NCI-H82 (cell line): ENCODE results near the gene MPHOSPH9.

Experiments used
- DNase-seq: peaks from one replicate; lab custom pipeline; 2025; lab: John Stamatoyannopoulos, UW

MPHOSPH9 gene, protein sequence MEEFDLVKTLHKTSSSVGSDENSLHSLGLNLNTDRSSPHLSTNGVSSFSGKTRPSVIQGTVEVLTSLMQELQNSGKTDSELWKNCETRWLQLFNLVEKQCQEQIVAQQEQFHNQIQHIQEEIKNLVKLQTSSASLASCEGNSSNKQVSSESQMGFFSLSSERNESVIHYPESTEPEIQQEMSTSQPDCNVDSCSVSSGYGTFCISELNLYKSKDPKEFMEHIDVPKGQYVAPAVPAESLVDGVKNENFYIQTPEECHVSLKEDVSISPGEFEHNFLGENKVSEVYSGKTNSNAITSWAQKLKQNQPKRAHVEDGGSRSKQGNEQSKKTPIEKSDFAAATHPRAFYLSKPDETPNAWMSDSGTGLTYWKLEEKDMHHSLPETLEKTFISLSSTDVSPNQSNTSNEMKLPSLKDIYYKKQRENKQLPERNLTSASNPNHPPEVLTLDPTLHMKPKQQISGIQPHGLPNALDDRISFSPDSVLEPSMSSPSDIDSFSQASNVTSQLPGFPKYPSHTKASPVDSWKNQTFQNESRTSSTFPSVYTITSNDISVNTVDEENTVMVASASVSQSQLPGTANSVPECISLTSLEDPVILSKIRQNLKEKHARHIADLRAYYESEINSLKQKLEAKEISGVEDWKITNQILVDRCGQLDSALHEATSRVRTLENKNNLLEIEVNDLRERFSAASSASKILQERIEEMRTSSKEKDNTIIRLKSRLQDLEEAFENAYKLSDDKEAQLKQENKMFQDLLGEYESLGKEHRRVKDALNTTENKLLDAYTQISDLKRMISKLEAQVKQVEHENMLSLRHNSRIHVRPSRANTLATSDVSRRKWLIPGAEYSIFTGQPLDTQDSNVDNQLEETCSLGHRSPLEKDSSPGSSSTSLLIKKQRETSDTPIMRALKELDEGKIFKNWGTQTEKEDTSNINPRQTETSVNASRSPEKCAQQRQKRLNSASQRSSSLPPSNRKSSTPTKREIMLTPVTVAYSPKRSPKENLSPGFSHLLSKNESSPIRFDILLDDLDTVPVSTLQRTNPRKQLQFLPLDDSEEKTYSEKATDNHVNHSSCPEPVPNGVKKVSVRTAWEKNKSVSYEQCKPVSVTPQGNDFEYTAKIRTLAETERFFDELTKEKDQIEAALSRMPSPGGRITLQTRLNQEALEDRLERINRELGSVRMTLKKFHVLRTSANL

DNA sequence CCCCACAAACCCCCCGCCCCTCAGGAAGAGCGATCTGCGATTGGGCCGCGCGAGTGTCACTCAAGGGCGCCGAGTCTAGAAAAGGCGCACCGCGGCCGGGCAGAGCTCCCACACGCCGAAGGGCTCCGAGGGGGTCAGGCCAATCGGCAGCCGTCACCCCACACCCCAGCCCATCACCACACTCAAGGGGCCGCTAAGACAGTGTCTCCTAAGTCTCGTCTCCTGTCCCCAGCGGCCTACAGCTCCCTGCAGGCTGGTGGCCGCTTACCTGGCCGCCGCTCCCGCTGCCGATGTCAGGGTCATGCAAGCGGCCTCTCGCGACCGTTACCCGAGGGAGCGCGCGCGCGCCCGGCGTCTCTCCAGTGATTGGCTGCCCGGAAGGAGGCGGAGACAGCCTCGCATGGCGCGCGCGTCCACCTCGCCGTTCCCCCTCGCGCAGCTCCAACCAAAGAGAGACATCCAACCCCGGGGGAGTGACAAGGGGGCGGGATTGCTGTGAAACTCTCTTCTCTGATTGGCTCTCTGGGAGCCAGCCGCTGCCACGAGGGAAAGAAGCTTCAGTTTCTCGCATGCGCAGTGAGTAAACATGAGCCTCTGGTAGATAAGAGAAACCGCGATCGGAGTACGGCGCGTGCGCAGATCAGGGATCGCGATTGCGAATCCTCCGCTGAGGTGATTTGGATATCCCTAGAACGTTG, at the start of gene MPHOSPH9, which contains the start of gene MTRFR:
Gene MPHOSPH9, minus strand, starts transcription at position 335 of the 698 bp plus-strand sequence. CDS start 2,777 bp downstream, outside the sequence.
Gene MTRFR, plus strand, starts transcription at position 630 of the 698 bp plus-strand sequence. CDS start 20,239 bp downstream, outside the sequence.
- peak; percentile 100 for DNase-seq

- DNase-seq, result no peak
Observed at GRCh38 chr12:123282111-123282510, 49.2 kb upstream of the MPHOSPH9 start.

DNA sequence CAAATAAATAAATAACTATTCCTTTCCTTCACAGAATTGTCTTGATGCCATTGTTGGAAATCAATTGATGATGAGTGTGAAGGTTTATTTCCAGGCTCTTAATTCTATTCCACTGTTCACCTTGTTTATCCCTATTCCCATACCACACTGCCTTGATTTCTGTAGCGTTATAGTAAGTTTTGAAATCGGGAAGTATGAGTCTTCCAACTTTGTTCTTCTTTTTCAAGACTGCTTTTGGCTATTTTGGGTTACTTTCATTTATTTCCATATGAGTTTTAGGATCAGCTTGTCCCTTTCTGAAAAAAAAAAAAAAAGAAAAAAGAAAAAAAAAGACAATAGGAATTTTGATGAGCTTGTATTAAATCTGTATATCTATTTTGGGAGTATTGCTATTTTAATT, 48.0 kb upstream of the MPHOSPH9 start:
- no peak for DNase-seq

DNA sequence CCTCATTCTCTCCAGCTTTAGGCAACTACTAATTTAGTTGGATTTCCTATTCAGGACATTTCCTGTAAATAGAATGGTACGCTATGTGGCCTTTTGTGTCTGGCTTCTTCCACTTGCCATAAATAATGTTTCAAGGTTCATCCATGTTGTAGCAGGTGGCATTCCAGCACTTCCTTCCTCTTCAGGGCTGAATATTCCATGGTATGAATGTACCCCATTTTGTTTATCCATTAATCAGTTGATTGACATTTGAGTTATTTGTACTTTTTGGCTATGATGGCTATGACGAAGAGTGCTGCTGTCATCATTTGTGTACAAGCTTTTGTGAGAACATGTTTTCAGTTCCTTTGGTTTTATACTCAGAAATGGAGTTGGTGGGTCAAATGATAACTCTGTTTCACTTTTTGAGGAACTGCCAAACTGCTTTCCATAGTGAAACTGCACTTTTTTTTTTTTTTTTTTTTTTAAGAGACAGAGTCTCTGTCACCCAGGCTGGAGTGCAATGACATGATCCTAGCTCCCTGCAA, 45.2 kb upstream of the MPHOSPH9 start:
- DNase-seq, result no peak

- DNase-seq, result no peak
Observed at GRCh38 chr12:123273166-123273565, 40.2 kb upstream of the MPHOSPH9 start.

GRCh38 chr12:123271001-123271668, 38.2 kb upstream of the MPHOSPH9 start:
- peak; percentile 77 for DNase-seq

DNA sequence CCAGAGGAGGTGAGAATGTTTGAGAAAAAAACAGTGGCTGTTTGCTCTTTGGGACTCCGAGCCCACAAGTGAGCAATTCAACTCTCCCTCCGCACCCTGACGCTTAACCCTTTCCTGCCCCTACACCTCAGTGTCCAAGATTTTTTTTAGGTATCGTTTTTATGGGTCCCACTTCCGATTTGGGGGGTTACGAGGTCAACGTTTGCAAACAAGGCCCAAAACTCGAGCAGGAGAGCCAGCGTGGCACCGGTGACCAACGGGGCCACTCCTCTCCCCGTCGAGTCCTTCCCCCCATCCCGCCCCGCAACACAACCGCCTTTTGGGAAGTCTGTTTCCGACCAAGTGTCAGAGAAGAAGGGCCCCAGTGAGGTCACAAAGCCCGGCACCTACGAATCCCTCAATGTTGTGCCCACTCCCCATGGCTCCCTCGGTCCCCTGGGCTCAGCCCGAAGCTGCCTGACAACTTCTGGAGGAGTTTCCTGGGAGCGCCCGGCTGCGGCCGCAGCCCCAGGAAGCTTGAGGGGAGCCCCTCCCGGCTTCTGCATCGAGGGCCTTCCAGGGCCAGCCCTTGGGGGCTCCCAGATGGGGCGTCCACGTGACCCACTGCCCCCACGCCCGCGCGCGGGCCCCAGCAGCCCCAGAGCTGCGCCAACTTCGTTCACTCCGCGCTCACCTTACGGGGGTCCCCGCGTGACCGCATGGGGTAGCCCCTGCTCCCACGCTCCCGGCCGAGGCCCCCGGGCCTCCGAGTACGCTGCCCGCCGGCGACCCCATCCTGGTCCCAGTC, 37.5 kb upstream of the MPHOSPH9 start:
- peak; percentile 35 for DNase-seq

DNA sequence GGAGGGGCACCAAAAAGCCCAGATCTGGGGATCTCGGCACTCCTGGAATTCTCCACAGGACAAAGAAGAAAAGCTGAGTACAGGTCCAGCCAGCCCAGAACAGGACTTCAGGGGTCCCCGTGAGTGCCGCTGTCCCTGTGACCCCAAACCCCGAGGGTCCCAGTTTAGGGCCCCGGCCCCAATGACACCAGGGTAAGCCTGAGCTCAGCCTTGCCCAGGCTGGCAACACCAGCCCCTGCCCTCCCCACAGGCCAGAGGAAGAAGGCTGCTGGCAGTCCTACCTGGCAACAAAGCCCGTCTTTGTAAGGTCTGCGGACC, 36.9 kb upstream of the MPHOSPH9 start:
- no peak for DNase-seq

DNA sequence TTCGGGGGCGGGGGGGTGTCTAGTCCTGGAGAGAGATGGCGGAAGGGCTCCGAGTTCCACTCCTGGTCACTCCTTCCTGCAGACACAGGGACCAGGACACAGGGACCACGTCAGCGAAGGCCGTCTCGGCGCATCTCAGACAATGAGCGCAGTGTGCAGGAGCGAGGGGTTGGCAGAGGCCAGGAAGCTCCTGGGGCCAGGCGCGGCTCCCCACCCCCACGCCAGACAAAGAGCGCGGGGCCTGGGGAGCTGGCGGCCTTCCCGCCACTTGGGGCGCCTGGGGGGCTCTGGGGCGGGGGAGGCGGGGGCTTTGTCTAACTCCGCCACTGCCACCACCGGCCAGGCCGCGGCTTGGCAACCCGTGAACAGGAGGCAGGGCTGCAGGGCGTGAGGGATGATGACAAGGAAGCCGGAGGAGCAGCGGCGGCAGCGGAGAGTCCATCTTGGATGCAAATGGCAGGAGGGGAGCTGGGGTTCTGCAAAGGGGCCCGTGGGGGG, 36.5 kb upstream of the MPHOSPH9 start:
- peak; percentile 38 for DNase-seq

- DNase-seq, result no peak
Observed at GRCh38 chr12:123268850-123269249, 35.9 kb upstream of the MPHOSPH9 start.

GRCh38 chr12:123267991-123268843, 35.3 kb upstream of the MPHOSPH9 start:
- peak; percentile 24 for DNase-seq

DNA sequence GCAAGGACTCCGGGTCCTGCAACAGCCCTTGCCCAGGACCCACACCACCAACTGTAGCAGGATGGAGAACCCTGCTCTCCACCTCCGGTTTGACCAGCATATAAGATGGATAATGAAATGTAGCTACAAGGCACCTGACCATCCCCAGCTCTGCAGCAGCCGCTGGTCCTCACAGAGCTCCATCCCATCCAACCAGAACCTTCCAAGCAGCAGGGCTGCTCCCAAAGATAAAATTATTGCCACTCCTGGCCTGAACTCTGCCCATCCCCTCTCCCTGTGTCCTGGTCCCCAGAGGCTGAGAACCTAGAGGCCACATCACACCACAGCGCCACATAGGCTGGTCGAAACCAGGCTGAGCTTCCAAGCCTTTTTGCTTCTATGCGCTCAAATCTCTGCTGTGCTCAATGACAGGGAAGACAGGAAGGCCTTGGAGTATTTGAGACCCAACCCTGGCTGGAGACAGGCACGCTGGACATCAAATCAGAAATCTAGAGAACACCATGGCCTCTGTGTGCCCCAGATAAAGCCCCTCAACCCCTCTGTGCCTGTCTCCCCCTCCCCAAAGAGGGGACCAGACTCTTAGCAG, 34.5 kb upstream of the MPHOSPH9 start:
- DNase-seq, result no peak

- DNase-seq, result no peak
Observed at GRCh38 chr12:123266679-123267277, 33.8 kb upstream of the MPHOSPH9 start.

DNA sequence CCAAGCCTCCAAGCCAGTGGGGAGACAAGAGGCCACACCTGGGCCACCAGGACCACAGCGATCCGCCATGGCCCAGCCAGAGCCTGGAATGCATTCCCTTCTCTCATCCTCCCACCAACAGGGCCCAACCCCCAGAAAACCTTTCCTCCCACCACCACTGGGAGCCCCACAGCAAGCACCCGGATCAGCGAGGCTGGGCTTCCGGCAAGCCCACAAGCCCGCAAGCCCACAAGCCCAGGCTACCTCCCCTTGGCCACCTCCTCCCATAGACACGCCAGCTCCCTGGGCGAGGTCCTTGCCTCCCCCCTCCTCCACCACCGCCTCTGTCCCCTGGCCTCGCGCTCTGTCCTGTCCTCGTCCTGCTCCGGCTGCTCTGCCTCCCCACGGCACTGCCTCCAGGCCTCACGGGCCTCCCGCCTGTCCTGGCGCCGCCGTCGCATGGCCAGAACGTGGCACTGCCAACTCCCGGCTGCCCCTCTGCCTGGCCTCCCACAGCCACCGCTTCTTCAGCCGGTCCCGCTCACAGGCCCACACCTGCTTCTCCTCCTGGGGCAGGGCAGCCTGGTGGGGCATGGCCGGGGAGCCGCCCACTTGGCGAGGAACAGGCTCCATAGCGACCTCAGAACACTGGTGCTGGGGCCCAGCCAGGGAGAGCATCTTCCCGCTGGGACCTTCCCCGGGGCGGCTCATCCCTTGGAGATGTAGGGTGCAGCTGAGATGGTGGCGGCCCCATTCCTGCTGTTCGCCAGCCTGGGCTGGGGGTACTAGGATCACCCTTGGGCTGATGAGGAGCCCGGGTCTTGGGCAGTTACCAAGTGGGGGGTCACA, 33.1 kb upstream of the MPHOSPH9 start:
- DNase-seq, result no peak

- DNase-seq, result peak; percentile 49
Observed at GRCh38 chr12:123264642-123265041, 31.7 kb upstream of the MPHOSPH9 start.

- DNase-seq, result no peak
Observed at GRCh38 chr12:123263196-123263817, 30.4 kb upstream of the MPHOSPH9 start.

- no peak for DNase-seq
Observed at GRCh38 chr12:123261196-123261595, 28.3 kb upstream of the MPHOSPH9 start.
